ENCODE results near the gene ESYT3. TPM values are rescaled to one million over a fixed set of nuclear protein-coding genes. Genes with fewer than 3 reads are reported as not detected.

The ESYT3 gene
- total RNA-seq, 1 donor from 2014 or later = 6.8 TPM

DNA sequence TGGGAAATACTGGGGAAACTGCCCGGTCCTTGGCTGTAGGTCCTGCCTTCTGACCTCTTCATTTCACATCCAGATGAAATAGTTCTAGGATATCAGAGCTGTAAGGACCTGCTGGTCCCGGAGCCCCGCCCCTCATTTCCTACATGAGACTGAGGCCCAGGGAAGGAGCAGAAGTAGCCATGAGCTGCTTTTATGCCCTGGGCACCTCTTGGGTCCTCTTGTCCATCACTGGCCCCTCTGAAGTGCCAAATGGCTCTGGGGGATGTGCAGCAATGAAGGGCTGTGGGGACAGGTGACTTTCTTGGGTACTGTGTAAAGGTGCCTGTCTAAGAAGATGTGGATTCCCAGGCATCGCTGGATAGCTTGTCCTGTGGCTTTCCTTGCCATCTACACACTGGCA, 40.3 kb upstream of the ESYT3 start:
- no peak for DNase-seq (ENCODE audit: low spot score in 2 of 2, unreplicated experiment in 2 of 2)
- H3K36me3 Mint-ChIP-seq = peaks cover 2% of the 10 kb centered on the region
- H3K27ac Mint-ChIP-seq = no peak overlapping the region
- H3K27me3 Mint-ChIP-seq (ENCODE audit: low read depth) = no peaks in the 10 kb centered on the region
- TF ChIP-seq, protein P1, sequence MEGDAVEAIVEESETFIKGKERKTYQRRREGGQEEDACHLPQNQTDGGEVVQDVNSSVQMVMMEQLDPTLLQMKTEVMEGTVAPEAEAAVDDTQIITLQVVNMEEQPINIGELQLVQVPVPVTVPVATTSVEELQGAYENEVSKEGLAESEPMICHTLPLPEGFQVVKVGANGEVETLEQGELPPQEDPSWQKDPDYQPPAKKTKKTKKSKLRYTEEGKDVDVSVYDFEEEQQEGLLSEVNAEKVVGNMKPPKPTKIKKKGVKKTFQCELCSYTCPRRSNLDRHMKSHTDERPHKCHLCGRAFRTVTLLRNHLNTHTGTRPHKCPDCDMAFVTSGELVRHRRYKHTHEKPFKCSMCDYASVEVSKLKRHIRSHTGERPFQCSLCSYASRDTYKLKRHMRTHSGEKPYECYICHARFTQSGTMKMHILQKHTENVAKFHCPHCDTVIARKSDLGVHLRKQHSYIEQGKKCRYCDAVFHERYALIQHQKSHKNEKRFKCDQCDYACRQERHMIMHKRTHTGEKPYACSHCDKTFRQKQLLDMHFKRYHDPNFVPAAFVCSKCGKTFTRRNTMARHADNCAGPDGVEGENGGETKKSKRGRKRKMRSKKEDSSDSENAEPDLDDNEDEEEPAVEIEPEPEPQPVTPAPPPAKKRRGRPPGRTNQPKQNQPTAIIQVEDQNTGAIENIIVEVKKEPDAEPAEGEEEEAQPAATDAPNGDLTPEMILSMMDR (IDR thresholded peaks at IDR 0.05; ENCODE audit: unreplicated experiment) = no peak
- H3K9me3 Mint-ChIP-seq = no peaks in the 10 kb centered on the region
- peaks cover 23% of the 10 kb centered on the region for H3K4me1 Mint-ChIP-seq
- no peak overlapping the region for H3K4me3 Mint-ChIP-seq

- Mint-ChIP-seq H3K27ac (no peak overlapping the region), H3K4me1 (peaks cover 19% of the 10 kb centered on the region), H3K4me3 (no peak overlapping the region), H3K9me3 (no peaks in the 10 kb centered on the region), H3K36me3 (peaks cover 2% of the 10 kb centered on the region), H3K27me3 (ENCODE audit: low read depth) (no peaks in the 10 kb centered on the region)
- DNase-seq (ENCODE audit: low spot score in 2 of 2, unreplicated experiment in 2 of 2) = no peak
- TF ChIP-seq, protein P1 (IDR thresholded peaks at IDR 0.05; ENCODE audit: unreplicated experiment) = no peak
Measured at GRCh38 chr3:138394686-138395085, 39.7 kb upstream of the ESYT3 start.

DNA sequence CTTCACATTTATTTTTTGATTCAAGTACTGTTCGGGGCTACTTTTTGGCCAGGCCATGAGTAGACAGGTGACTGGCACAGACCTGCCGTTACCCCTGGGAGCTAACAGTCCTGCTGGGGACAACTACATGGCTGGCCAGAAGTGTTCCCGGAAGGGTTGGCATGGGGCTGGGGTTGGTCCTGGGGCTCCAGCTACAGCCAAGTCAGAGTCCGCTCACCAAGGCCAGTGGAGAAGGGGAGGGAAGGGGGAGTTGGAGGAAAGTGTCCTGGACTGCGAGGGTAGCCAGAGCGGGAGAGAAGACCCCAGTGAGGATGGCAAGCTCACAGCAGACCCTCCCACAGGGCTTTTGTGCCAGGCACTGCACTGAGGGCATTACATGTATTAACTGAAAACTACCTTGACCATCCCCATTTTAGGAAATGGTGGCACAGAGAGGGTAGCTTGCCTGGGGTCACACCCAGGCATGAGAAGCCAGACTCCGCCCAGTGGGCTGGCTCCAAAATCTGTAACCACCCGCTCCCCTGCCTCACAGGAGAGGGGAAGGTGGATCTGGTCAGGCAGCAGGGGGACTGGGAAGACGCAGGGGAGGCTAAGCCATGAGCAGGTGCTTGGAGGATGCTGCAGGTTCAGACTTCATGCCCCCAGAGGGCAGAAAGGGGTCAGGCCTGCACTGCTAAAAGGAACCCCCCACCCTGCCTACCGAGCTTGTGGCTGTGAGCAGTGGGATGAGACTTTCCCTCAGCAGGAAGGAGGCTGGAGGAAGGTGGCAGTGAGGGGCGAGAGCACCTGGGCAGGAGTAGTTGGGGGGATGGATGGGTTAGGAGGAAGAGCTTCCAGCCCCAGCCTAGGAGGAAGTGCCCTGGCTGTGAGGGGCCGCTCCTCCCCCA, 38.3 kb upstream of the ESYT3 start:
- Mint-ChIP-seq H3K9me3 (no peaks in the 10 kb centered on the region), H3K4me1 (peaks cover 6% of the 10 kb centered on the region), H3K4me3 (no peak overlapping the region), H3K27ac (no peak overlapping the region), H3K36me3 (peaks cover 5% of the 10 kb centered on the region), H3K27me3 (ENCODE audit: low read depth) (no peaks in the 10 kb centered on the region)
- DNase-seq (ENCODE audit: low spot score in 2 of 2, unreplicated experiment in 2 of 2) = no peak
- TF ChIP-seq, protein P1 (IDR thresholded peaks at IDR 0.05; ENCODE audit: unreplicated experiment) = no peak

DNA sequence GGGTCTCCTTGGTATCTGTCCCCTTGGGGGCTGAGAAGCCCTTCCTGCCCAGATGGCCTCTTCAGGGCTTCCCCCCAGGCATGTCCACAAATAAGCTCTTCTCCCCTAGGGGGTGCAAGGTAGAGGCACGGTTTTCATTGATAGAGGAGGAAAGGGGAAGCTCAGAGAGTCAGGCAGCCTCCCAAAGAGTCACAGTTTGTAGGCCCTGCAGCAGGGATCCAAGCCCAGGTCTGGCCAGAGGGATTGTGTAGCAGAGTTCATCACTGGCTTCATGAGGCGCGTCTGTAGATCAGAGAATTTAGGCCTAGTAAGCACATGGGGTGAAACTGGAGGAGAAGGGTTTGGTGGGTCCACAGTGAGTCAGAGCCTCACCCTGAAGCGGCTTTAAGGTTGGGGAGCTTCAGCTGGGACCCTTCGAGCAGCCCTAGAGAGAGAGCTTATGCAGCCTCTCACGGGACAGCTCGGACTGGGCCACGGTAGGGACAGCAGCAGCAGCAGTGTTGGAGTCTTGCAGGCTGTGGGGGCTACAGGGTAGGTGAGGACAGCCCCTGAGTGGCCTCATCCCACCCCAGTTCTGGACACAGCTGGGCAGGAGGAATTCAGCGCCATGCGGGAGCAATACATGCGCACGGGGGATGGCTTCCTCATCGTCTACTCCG, 37.5 kb upstream of the ESYT3 start:
- Mint-ChIP-seq H3K27me3 (ENCODE audit: low read depth) (no peaks in the 10 kb centered on the region), H3K4me1 (peaks cover 3% of the 10 kb centered on the region), H3K9me3 (no peaks in the 10 kb centered on the region), H3K27ac (peak overlapping the region; percentile 18), H3K36me3 (peaks cover 6% of the 10 kb centered on the region), H3K4me3 (no peak overlapping the region)
- TF ChIP-seq, protein P1 (IDR thresholded peaks at IDR 0.05; ENCODE audit: unreplicated experiment) = no peak
- DNase-seq (ENCODE audit: low spot score in 2 of 2, unreplicated experiment in 2 of 2) = no peak

- Mint-ChIP-seq H3K27me3 (ENCODE audit: low read depth) (no peaks in the 10 kb centered on the region), H3K27ac (no peak overlapping the region), H3K36me3 (peaks cover 9% of the 10 kb centered on the region), H3K4me3 (no peak overlapping the region), H3K9me3 (no peaks in the 10 kb centered on the region), H3K4me1 (no peaks in the 10 kb centered on the region)
- TF ChIP-seq, protein P1 (IDR thresholded peaks at IDR 0.05; ENCODE audit: unreplicated experiment) = no peak
- DNase-seq (ENCODE audit: low spot score in 2 of 2, unreplicated experiment in 2 of 2) = no peak
Measured at GRCh38 chr3:138397983-138398382, 36.4 kb upstream of the ESYT3 start.

All from mesothelial cell of epicardium (in vitro differentiated cells).